Measurements from ENCODE around the gene PRKD1.

DNA sequence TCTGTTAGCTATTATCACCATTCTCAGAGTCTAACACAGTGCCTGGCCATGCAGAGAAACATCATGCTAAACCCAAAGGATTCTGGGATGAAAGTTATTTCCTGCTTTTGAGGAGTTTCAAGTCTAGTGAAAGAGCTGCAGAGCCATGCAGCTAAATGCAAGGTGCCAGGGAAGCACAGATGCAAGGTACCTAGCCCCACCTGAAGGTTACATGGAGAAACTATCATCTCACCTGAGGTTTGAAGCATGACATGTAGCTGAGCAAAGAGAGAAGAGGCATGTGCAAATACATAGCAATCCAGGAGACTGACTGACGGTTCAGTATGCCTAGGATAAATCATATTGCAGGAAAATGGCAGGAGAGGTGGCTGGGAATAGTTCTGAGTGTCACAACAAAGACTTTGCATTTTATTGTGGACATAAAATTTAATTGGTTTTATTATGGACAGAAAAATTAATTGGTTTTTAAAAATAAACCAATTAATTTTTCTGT lies 170.4 kb downstream of the PRKD1 start:
- TF ChIP-seq, protein P1, sequence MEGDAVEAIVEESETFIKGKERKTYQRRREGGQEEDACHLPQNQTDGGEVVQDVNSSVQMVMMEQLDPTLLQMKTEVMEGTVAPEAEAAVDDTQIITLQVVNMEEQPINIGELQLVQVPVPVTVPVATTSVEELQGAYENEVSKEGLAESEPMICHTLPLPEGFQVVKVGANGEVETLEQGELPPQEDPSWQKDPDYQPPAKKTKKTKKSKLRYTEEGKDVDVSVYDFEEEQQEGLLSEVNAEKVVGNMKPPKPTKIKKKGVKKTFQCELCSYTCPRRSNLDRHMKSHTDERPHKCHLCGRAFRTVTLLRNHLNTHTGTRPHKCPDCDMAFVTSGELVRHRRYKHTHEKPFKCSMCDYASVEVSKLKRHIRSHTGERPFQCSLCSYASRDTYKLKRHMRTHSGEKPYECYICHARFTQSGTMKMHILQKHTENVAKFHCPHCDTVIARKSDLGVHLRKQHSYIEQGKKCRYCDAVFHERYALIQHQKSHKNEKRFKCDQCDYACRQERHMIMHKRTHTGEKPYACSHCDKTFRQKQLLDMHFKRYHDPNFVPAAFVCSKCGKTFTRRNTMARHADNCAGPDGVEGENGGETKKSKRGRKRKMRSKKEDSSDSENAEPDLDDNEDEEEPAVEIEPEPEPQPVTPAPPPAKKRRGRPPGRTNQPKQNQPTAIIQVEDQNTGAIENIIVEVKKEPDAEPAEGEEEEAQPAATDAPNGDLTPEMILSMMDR (IDR thresholded peaks at IDR 0.05), result no peak
- no peak for TF ChIP-seq EZH2 (IDR thresholded peaks at IDR 0.05; ENCODE audit: borderline replicate concordance, insufficient read depth, low read depth, low read length, poor library complexity, severe bottlenecking)
